Gastrocnemius medialis (tissue), 4 donors: ENCODE measurements around the gene TOR4A.

ENCODE experiments used
- CTCF ChIP-seq, 5 experiments: fragments of 450-650 bp in 3 of 5; fragments of 200-600 bp in 2 of 5; sonication (generic) in 2 of 5; IDR thresholded peaks in 4 of 5; conservative IDR thresholded peaks in 1 of 5; 1 replicate in 4 of 5; 2 replicates in 1 of 5; pipeline ENCODE4 v1.5.1; 2016 to 2019; ENCODE audit warnings: antibody characterized with exemption in 5 of 5, mild to moderate bottlenecking in 3 of 5, moderate library complexity in 3 of 5
- POLR2A ChIP-seq, 2 donors: fragments of 450-650 bp; IDR thresholded peaks; one replicate each; pipeline ENCODE4 v1.6.1; 2017; ENCODE audit warnings: antibody characterized with exemption in 2 of 2, mild to moderate bottlenecking in 2 of 2, moderate library complexity in 2 of 2

DNA sequence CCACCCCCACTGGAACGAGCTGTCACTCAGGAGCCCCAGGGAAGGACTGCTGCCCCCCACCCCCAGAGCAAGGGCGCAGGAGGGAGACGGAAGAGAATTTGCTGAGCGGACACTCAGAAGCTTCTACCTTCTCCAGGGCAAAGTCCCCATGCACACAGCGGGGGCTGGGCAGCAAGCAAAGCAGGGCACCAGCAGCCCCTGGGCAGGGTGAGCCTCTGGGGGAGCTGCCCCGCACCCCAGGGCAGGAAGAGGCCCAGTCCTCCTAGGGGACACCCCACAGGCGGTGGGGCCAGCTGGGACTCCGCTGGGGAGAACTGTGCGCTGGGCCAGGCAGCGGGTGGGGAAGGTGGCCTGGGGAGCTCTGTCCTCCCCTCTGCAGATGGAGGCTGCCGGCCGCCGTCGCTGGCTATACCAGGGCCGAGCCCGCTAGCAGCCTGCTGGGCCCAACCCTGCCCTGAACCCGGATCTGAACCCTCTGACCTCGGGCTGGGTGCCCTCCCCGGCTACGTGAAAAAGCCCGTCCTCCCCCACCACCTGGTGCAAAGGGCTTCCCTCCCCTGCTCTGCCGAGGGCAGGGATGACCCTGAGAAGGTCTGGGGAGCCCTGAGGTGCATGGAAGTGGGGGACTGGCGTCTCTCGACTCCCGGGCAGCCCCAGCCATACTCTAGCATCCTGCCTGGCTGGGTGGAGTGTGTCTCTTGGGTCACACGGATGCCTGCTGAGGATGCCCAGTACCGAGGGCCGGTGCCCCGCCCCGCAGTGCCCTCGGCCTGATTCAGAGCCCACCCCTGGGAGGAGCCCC is 47.4 kb upstream of the TOR4A start:
- TF ChIP-seq CTCF (IDR thresholded peaks at IDR 0.05 in 4 of 5, conservative IDR thresholded peaks at IDR 0.05 in 1 of 5) (no peak), POLR2A (IDR thresholded peaks at IDR 0.05) (no peak)
